Endodermal cell (in vitro differentiated cells): ENCODE measurements around the gene LAPTM5. TPM values are rescaled to one million over a fixed set of nuclear protein-coding genes. Genes with fewer than 3 reads are reported as not detected.

ENCODE experiments used
- DNase-seq: peaks from one replicate; pipeline ENCODE4 v3.0.0-alpha.2; 2017
- H3K27ac ChIP-seq: 2 replicates; pipeline ENCODE4 v1.5.1; 2013; ENCODE audit warnings: mild to moderate bottlenecking, low read depth, low read length, moderate library complexity
- H3K27me3 ChIP-seq: 2 replicates; pipeline ENCODE4 v1.6.1; 2013; ENCODE audit warnings: mild to moderate bottlenecking, low read length, moderate library complexity; ENCODE audit not compliant: insufficient read depth, control insufficient read depth, poor library complexity, severe bottlenecking
- H3K36me3 ChIP-seq: 2 replicates; pipeline ENCODE4 v1.7.0; 2013; ENCODE audit warnings: mild to moderate bottlenecking, low read length, moderate library complexity; ENCODE audit not compliant: control insufficient read depth, insufficient read depth
- H3K4me1 ChIP-seq: one replicate; pipeline ENCODE4 v1.7.0; 2013; ENCODE audit warnings: low read length; ENCODE audit not compliant: control insufficient read depth, insufficient read depth
- H3K4me3 ChIP-seq: 2 replicates; pipeline ENCODE4 v1.5.1; 2013; ENCODE audit warnings: mild to moderate bottlenecking, low read length, moderate library complexity
- H3K9ac ChIP-seq: 2 replicates; pipeline ENCODE4 v1.6.1; 2013; ENCODE audit warnings: mild to moderate bottlenecking, low read length, moderate library complexity; ENCODE audit not compliant: poor library complexity, severe bottlenecking; ENCODE audit errors: extremely low read depth
- H3K9me3 ChIP-seq: 2 replicates; pipeline ENCODE4 v1.6.1; 2013; ENCODE audit warnings: mild to moderate bottlenecking, low read length, moderate library complexity; ENCODE audit not compliant: control insufficient read depth
- H3K27ac Mint-ChIP-seq: 2 replicates; pipeline ENCODE4 v1.8.0; 2020; ENCODE audit warnings: mixed read lengths
- H3K27me3 Mint-ChIP-seq: 2 replicates; pipeline ENCODE4 v1.8.0; 2021; ENCODE audit warnings: mild to moderate bottlenecking, mixed read lengths; ENCODE audit not compliant: insufficient read depth
- H3K36me3 Mint-ChIP-seq: 2 replicates; pipeline ENCODE4 v1.8.0; 2020; ENCODE audit warnings: low read depth, mixed read lengths
- H3K4me1 Mint-ChIP-seq: 2 replicates; pipeline ENCODE4 v1.8.0; 2020; ENCODE audit warnings: mixed read lengths
- H3K4me3 Mint-ChIP-seq: 2 replicates; pipeline ENCODE4 v1.8.0; 2020; ENCODE audit warnings: mild to moderate bottlenecking, moderate library complexity, mixed read lengths
- H3K9me3 Mint-ChIP-seq: 2 replicates; pipeline ENCODE4 v1.8.0; 2020; ENCODE audit warnings: mild to moderate bottlenecking, mixed read lengths
- WGBS, 2 experiments: methylation state at CpG; one replicate each; pipeline versions ENCODE4 v1.1.5 to v1.1.7; 2013; ENCODE audit warnings: missing lambda C conversion rate in 2 of 2, mixed read lengths in 1 of 2; ENCODE audit not compliant: insufficient coverage in 1 of 2, insufficient read length in 1 of 2; 5-methylcytosine and 5-hydroxymethylcytosine counted together
- total RNA-seq, 2 donors: library from RNA; stranded (reverse); fragmentation: NEBNext Ultra II Directional in 1 of 2; extraction: Animal tissue kit (Norgen Biotek cat#: 25700) in 1 of 2; gene quantifications; 2 replicates in 1 of 2; 3 replicates in 1 of 2; pipeline ENCODE4 v1.2.1, GENCODE V29; 2021
- TF ChIP-seq, protein P1 (sequence below): fragments of 200-600 bp; sonication (generic); conservative IDR thresholded peaks from 2 replicates; pipeline ENCODE4 v1.5.0; 2021; ENCODE audit warnings: antibody characterized with exemption, mild to moderate bottlenecking

Gene LAPTM5
- total RNA-seq, 2 donors from 2014 or later, result not detected

DNA sequence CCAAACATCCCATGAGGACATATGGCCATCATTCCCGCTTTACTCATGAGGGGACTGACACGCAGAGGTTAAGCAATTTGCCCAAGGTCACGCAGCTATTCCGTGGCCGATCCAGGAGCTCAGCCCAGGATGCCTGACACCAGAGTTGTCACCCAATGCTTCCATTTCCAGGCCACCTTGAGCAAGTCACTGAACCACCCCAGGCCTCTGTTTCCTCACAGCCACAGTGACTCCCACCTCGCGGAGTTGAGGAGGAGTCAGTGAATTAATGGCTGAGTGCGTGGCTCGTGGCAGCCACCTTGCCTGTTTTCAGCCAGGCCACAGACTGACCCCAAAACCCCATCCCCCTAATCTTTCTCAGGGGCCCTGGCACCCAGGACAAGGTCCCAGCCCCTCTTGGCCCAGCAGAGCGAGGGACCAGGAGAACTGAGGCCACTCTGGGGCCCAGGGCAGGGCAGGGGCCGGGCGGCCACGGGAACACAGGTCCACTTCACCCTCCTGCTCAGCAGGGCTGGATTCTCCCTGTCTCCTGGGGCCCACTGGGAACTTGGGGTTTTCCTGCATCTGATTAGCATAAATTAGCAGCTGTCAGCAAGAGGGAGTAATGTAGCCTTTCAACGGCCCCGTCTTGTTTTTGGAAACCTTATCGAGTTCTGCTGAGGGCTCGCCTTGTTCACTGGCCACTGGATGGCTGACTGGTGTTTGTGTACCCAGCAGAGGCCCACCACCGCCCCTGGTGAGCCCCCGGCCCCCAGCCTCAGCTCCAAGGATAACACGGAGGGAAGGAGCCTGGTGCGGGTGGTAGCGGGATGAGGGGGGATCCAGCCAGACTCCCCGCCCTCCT lies 19.7 kb upstream of the LAPTM5 start:
- Mint-ChIP-seq H3K27me3 (peaks cover 9% of the 10 kb centered on the region), H3K4me3 (no peak overlapping the region), H3K9me3 (no peaks in the 10 kb centered on the region), H3K27ac (no peak overlapping the region), H3K36me3 (no peaks in the 10 kb centered on the region), H3K4me1 (peaks cover 2% of the 10 kb centered on the region)
- Histone ChIP-seq H3K36me3 (no peaks in the 10 kb centered on the region), H3K4me1 (no peaks in the 10 kb centered on the region), H3K27ac (no peak overlapping the region), H3K9ac (no peak overlapping the region), H3K9me3 (no peaks in the 10 kb centered on the region), H3K27me3 (peaks cover 4% of the 10 kb centered on the region), H3K4me3 (no peak overlapping the region)
- DNase-seq, result no peak
- 89 to 94% methylated on average over 11 to 23 of the region's 23 CpGs for WGBS, 2 experiments
- TF ChIP-seq, protein P1, sequence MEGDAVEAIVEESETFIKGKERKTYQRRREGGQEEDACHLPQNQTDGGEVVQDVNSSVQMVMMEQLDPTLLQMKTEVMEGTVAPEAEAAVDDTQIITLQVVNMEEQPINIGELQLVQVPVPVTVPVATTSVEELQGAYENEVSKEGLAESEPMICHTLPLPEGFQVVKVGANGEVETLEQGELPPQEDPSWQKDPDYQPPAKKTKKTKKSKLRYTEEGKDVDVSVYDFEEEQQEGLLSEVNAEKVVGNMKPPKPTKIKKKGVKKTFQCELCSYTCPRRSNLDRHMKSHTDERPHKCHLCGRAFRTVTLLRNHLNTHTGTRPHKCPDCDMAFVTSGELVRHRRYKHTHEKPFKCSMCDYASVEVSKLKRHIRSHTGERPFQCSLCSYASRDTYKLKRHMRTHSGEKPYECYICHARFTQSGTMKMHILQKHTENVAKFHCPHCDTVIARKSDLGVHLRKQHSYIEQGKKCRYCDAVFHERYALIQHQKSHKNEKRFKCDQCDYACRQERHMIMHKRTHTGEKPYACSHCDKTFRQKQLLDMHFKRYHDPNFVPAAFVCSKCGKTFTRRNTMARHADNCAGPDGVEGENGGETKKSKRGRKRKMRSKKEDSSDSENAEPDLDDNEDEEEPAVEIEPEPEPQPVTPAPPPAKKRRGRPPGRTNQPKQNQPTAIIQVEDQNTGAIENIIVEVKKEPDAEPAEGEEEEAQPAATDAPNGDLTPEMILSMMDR, result no peak

DNA sequence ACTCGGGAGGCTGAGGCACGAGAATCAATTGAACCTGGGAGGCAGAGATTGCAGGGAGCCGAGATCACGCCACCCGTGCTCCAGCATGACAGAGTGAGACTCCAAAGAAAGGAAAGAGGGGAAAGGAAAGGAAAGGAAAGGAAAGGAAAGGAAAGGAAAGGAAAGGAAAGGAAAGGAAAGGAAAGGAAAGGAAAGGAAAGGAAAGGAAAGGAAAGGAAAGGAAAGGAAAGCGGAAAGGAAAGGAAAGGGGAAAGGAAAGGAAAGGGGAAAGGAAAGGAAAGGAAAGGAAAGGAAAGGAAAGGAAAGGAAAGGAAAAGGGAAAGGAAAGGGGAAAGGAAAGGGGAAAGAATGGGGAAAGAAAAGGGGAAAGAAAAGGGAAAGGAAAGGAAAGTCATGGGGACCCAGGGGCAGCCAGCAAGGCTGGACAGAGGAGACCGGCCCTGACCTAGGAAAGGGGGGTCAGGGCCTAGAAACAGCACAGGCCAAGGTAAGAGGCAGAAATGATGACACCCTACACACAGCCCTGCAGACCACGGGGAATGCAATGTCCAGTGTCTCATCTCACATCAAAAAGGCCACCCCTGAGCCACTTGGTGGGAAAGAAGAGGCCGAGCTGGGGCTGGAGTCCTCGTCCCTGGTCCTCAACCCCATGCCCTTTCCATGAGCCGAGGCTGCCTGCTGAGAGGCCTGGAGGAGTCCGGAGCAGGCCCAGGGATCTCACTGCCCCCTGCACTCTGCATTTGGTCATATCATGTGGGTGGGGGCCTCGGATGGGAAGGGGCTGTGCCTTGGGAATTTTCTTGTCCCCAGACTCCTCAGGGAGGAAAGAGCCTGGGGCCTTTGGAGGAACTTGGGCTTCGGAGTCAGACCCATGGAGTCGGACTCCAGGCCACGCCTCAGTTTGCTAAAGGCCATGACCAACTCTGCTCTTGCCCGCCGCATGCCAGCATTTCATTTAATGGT lies 18.8 kb upstream of the LAPTM5 start:
- Histone ChIP-seq H3K27ac (no peak overlapping the region), H3K4me3 (no peak overlapping the region), H3K9me3 (no peaks in the 10 kb centered on the region), H3K4me1 (no peaks in the 10 kb centered on the region), H3K36me3 (no peaks in the 10 kb centered on the region), H3K9ac (no peak overlapping the region), H3K27me3 (peaks cover 4% of the 10 kb centered on the region)
- H3K36me3 Mint-ChIP-seq, result no peaks in the 10 kb centered on the region
- no peak overlapping the region for H3K27ac Mint-ChIP-seq
- no peak overlapping the region for H3K4me3 Mint-ChIP-seq
- no peaks in the 10 kb centered on the region for H3K9me3 Mint-ChIP-seq
- TF ChIP-seq, protein P1, result no peak
- WGBS, 2 experiments, result 89 to 90% methylated on average over 14 to 18 of the region's 18 CpGs
- DNase-seq, result no peak
- peaks cover 9% of the 10 kb centered on the region for H3K27me3 Mint-ChIP-seq
- peaks cover 4% of the 10 kb centered on the region for H3K4me1 Mint-ChIP-seq

GRCh38 chr1:30775433-30775975 lies 17.9 kb upstream of the LAPTM5 start:
- no peak overlapping the region for H3K4me3 ChIP-seq
- 89 to 92% methylated on average over 6 to 12 of the region's 12 CpGs for WGBS, 2 experiments
- H3K27ac ChIP-seq, result no peak overlapping the region
- no peak overlapping the region for H3K27ac Mint-ChIP-seq
- no peaks in the 10 kb centered on the region for H3K9me3 ChIP-seq
- H3K4me1 ChIP-seq, result no peaks in the 10 kb centered on the region
- no peaks in the 10 kb centered on the region for H3K36me3 Mint-ChIP-seq
- H3K4me1 Mint-ChIP-seq, result peaks cover 4% of the 10 kb centered on the region
- no peaks in the 10 kb centered on the region for H3K9me3 Mint-ChIP-seq
- no peak overlapping the region for H3K9ac ChIP-seq
- H3K4me3 Mint-ChIP-seq, result no peak overlapping the region
- H3K36me3 ChIP-seq, result no peaks in the 10 kb centered on the region
- DNase-seq, result no peak
- TF ChIP-seq, protein P1, result no peak
- H3K27me3 Mint-ChIP-seq, result peaks cover 7% of the 10 kb centered on the region
- peaks cover 4% of the 10 kb centered on the region for H3K27me3 ChIP-seq
